ENCODE data around the gene IHH. TPM values are rescaled to one million over a fixed set of nuclear protein-coding genes. Genes with fewer than 3 reads are reported as not detected.

Gene IHH
- not detected in 2 replicates for total RNA-seq

DNA sequence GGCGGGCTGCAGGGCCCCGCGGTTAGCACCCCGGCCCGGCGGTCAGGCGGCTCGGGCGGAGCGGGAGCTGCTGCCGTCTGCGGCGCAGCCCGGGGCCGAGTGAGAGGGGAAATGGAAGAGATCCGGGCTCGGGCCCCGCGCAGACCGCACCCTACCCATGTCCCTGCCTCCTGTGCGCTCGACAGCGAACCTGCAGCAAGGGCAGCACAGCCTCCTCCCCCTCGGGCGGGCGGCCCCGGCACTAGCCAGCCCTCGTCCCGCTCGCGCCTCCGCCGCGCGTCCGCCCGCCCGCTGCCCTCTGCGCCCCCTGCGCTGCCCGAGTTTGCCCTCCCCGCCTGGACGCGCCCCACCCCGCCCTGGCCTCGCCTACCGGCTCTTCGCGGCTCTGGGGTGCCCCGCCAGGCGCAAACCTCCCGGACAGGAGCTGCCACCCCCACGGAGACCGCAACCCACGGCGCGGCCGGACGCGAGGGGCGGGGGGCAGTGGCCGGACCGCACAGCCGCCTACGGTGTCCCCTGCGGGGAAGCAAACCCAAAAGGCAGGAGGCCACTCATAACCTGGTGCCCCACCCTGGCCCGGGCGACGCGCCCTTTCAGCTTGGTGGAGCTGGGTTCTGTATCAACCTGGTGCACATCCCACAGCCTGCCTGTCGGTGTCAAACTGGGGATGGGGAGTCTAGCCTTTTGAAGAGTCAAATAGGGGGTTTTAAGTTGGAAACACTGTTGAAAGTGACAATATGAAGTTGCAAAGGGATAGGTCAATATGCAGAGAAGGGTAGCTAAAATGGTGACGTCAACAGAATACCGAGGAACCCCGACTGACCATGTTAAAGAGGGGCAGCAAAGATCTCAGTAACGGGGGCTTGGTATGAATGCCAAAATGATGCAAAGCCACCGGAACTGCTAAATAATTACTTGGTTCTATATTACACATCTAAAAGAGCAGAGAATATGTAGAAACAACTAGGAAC, at the start of gene IHH:
Gene IHH, minus strand, starts transcription at position 101 of the 971 bp plus-strand sequence. CDS start 454 bp downstream, outside the sequence.

DNA sequence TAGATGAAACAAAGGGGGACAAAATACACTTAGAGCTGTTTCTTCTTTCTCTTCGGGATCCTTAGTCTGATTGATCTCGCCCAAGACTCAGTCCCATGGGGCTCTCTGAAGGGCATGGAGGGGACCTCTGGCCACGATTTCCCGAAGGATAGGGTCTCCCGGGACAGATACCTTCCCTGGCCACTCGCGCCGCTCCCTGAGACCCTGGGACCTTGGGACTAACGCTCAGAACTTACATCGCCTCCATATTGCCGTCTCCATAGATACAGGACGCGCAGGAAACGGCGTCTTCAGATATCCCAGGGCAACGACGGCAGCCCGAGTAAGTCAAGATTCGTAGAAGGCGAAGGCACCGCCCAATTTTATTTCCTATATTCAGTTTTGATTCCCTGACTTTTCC, 19.5 kb downstream of the IHH start, which contains the start of gene CFAP65:
Gene CFAP65, minus strand, starts transcription at position 265 of the 400 bp plus-strand sequence. CDS start 2,468 bp downstream, outside the sequence.

Other genes with a start within 250 kb of the IHH start
- gene PRKAG3, start 229.1 kb downstream of the IHH start, total RNA-seq = not detected in 2 replicates
- not detected in 2 replicates for gene WNT6, start 201.1 kb downstream of the IHH start, total RNA-seq
- not detected in 2 replicates for gene WNT10A, start 180.1 kb downstream of the IHH start, total RNA-seq
- not detected in 2 replicates for gene CDK5R2, start 101.3 kb downstream of the IHH start, total RNA-seq
- not detected in 2 replicates for gene FEV, start 75.7 kb downstream of the IHH start, total RNA-seq
- not detected in 2 replicates for gene CRYBA2, start 67.5 kb downstream of the IHH start, total RNA-seq
- not detected in 2 replicates for gene CFAP65, start 19.4 kb downstream of the IHH start, total RNA-seq
- 16.3 and 18.6 TPM in 2 replicates for gene NHEJ1, start 99.9 kb upstream of the IHH start, total RNA-seq
- gene SLC23A3, start 109.1 kb upstream of the IHH start, total RNA-seq = 0.45 and 0.50 TPM in 2 replicates
- gene CNPPD1, start 116.0 kb upstream of the IHH start, total RNA-seq = 25.0 and 25.4 TPM in 2 replicates
- 34.6 and 41.9 TPM in 2 replicates for gene RETREG2, start 117.4 kb upstream of the IHH start, total RNA-seq
- 28.2 and 31.9 TPM in 2 replicates for gene ZFAND2B, start 145.9 kb upstream of the IHH start, total RNA-seq
- gene ABCB6, start 158.0 kb upstream of the IHH start, total RNA-seq = 12.4 and 15.5 TPM in 2 replicates
- 50.8 and 53.8 TPM in 2 replicates for gene ATG9A, start 168.7 kb upstream of the IHH start, total RNA-seq
- gene ANKZF1, start 168.9 kb upstream of the IHH start, total RNA-seq = 18.7 and 21.7 TPM in 2 replicates
- gene GLB1L, start 184.5 kb upstream of the IHH start, total RNA-seq = 11.4 and 12.9 TPM in 2 replicates
- 15.9 and 18.8 TPM in 2 replicates for gene STK16, start 184.6 kb upstream of the IHH start, total RNA-seq
- not detected in 2 replicates for gene TUBA4B, start 192.3 kb upstream of the IHH start, total RNA-seq
- gene TUBA4A, start 193.0 kb upstream of the IHH start, total RNA-seq = 20.2 and 24.7 TPM in 2 replicates
- gene DNAJB2, start 218.4 kb upstream of the IHH start, total RNA-seq = 19.8 and 23.7 TPM in 2 replicates
- 7.9 and 9.8 TPM in 2 replicates for gene PTPRN, start 248.5 kb upstream of the IHH start, total RNA-seq

All from bronchus fibroblast of lung (primary cell).